Cardiac muscle cell (in vitro differentiated cells and primary cell): Measurements from ENCODE around the gene RNF123. TPM values are rescaled to one million over a fixed set of nuclear protein-coding genes. Genes with fewer than 3 reads are reported as not detected.

Experiments used
- DNase-seq, 2 donors: peaks; one replicate each; pipeline versions ENCODE4 v3.0.0 to v3.0.0-alpha.2; 2010 to 2017; ENCODE audit warnings: low read depth in 1 of 2, low spot score in 1 of 2
- H3K27ac ChIP-seq: fragments of 200-600 bp; sonication (generic); 2 replicates; pipeline ENCODE4 v1.5.1; 2016
- H3K27me3 ChIP-seq: fragments of 200-600 bp; sonication (generic); 2 replicates; pipeline ENCODE4 v1.6.0; 2016; ENCODE audit warnings: control low read depth
- H3K36me3 ChIP-seq: fragments of 200-600 bp; sonication (generic); 2 replicates; pipeline ENCODE4 v1.5.1; 2016; ENCODE audit warnings: control low read depth
- H3K4me1 ChIP-seq: fragments of 200-600 bp; sonication (generic); 2 replicates; pipeline ENCODE4 v1.8.1; 2017; ENCODE audit warnings: low read depth, mild to moderate bottlenecking, mixed run types
- H3K4me3 ChIP-seq: fragments of 200-600 bp; sonication (generic); 2 replicates; pipeline ENCODE4 v1.5.1; 2016; ENCODE audit warnings: mild to moderate bottlenecking
- H3K9me3 ChIP-seq: fragments of 200-600 bp; sonication (generic); 2 replicates; pipeline ENCODE4 v1.5.1; 2017; ENCODE audit warnings: low read depth, mild to moderate bottlenecking, control low read depth
- polyA plus RNA-seq: library from polyadenylated mRNA; unstranded; fragments of >200 nt; fragmentation: Nextera tagmentation; extraction: Ambion mirVana; gene quantifications from 2 replicates; pipeline ENCODE4 v1.2.1, GENCODE V29; 2016
- total RNA-seq: library from RNA; depleted of rRNA; stranded (reverse); fragments of >200 nt; gene quantifications from 2 replicates; pipeline ENCODE4 v1.2.3, GENCODE V29; 2016
- TF ChIP-seq, protein P1 (sequence below): IDR thresholded peaks from 2 replicates; pipeline ENCODE4 v1.5.1; 2012; ENCODE audit warnings: low read depth, mild to moderate bottlenecking, low read length

Gene RNF123
- total and polyA plus RNA-seq, 2 experiments from 2014 or later: 41.7 to 42.3 TPM

DNA sequence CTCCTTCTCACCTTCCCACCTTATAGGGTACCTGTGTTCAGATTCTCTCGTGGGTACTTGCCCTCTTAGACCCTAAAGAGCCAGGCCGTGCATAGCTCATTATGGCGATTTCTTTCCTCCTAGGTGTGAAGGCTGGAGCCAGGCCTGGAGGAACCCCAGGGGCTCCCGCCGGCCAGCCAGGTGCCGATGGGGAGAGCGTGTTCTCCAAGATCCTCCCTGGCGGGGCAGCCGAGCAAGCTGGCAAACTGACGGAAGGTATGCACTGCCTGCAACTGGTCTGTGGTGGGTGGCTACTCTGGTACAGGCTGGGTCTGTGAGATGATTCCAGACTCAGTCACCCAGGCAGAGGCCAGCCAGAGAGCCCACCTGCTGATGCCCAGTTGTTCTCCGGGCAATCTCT lies 25.1 kb upstream of the RNF123 start:
- no peaks in the 10 kb centered on the region for H3K36me3 ChIP-seq
- DNase-seq: no peak
- no peaks in the 10 kb centered on the region for H3K27me3 ChIP-seq
- TF ChIP-seq, protein P1, sequence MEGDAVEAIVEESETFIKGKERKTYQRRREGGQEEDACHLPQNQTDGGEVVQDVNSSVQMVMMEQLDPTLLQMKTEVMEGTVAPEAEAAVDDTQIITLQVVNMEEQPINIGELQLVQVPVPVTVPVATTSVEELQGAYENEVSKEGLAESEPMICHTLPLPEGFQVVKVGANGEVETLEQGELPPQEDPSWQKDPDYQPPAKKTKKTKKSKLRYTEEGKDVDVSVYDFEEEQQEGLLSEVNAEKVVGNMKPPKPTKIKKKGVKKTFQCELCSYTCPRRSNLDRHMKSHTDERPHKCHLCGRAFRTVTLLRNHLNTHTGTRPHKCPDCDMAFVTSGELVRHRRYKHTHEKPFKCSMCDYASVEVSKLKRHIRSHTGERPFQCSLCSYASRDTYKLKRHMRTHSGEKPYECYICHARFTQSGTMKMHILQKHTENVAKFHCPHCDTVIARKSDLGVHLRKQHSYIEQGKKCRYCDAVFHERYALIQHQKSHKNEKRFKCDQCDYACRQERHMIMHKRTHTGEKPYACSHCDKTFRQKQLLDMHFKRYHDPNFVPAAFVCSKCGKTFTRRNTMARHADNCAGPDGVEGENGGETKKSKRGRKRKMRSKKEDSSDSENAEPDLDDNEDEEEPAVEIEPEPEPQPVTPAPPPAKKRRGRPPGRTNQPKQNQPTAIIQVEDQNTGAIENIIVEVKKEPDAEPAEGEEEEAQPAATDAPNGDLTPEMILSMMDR: no peak
- H3K4me3 ChIP-seq: no peak overlapping the region
- no peaks in the 10 kb centered on the region for H3K4me1 ChIP-seq
- no peak overlapping the region for H3K27ac ChIP-seq
- H3K9me3 ChIP-seq: no peaks in the 10 kb centered on the region

DNA sequence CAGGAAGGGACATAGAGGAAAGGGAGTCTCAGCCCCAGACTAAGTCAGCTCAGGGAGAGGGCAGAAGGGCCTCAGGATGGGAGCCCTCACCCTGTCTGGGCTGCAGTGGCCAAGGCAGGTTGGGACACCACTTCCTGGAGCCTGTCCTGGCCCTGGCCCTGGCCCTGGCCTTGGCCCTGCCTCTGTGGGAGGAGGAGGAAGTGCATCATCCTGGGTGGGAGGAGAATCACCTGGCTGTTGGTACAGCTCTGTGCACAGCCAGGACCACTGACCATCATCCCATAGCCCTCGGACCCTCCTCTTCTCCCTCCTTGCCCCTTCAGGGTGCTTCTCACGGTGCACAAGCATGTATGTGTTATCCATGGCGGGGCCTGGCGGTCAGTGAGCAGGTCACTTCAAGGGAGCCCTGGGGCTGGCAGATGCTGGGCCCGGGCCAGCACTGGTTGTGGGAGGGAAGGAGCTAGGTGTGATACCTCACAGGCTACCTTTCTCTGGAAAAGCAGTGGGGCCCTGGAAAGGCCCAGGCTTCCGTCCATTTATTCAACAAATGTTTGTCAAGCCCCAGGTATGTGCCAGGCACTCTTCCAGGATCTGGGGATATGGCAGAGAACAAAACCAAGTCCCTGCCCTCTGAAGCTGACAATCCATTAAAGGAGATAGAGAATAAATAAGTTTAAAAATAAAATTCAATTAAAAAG lies 23.4 kb upstream of the RNF123 start:
- no peaks in the 10 kb centered on the region for H3K9me3 ChIP-seq
- no peaks in the 10 kb centered on the region for H3K4me1 ChIP-seq
- TF ChIP-seq, protein P1: no peak
- no peaks in the 10 kb centered on the region for H3K27me3 ChIP-seq
- no peaks in the 10 kb centered on the region for H3K36me3 ChIP-seq
- DNase-seq: no peak
- H3K4me3 ChIP-seq: no peak overlapping the region
- no peak overlapping the region for H3K27ac ChIP-seq

DNA sequence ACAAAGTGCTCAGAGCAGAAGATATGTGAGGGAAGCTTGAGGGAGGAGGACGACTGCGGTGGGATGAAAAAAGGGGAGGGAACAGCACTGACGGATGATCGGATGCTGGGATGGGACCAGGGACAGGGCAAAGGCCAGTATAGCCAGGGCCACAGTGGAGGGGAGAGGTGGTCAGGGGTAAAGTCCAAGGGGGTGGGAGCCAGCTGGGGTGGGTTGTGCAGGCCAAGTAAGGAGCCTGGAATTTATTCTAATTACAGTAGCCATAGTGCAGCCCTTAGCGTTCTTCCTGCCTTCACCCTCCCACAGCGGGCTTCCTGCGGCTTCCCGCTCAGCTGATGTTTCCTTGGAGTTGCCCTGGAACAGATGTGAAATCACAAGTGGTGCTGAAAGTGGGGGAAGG lies 22.8 kb upstream of the RNF123 start:
- TF ChIP-seq, protein P1: no peak
- peak in 1 of 2 donors; percentile 53 for DNase-seq
- peaks cover 6% of the 10 kb centered on the region for H3K4me1 ChIP-seq
- H3K4me3 ChIP-seq: no peak overlapping the region
- no peaks in the 10 kb centered on the region for H3K36me3 ChIP-seq
- no peaks in the 10 kb centered on the region for H3K27me3 ChIP-seq
- no peaks in the 10 kb centered on the region for H3K9me3 ChIP-seq
- H3K27ac ChIP-seq: no peak overlapping the region

DNA sequence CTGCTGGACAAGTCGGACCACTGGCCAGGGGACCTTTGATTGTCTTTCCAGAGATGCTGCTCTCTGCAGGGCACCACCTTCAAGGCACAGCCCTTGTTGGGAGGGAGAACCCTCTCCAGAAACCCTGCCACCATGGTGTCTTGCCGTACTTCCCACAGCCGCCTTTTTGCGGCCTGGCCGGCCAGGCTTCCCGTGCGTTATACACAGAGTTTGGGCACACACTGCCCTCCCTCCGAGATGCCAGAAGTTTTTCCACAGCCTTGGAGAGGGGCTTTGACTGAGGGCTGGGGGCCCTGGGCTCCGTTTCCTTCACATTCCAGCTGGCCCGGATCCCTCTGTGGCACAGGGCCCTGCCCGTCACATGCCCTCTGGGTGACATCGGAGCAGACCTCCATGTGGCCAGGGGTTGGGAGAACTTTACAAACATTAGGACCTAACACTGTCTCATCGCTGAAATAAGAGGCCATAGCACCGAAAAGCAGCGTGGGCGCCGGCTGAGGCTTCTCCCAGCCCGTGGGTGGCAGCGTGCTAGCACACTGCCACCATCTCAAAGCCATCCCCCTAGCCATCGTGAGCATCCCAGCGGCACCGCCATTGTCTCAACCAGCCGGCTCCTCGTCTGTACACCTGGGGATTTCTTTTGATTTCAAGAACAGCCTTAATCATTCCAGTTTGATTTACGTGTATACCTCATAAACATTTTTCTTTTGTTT lies 21.5 kb upstream of the RNF123 start:
- Histone ChIP-seq H3K27ac (no peak overlapping the region), H3K4me1 (peaks cover 6% of the 10 kb centered on the region), H3K36me3 (no peaks in the 10 kb centered on the region), H3K4me3 (no peak overlapping the region), H3K9me3 (no peaks in the 10 kb centered on the region), H3K27me3 (no peaks in the 10 kb centered on the region)
- TF ChIP-seq, protein P1: no peak
- no peak for DNase-seq

DNA sequence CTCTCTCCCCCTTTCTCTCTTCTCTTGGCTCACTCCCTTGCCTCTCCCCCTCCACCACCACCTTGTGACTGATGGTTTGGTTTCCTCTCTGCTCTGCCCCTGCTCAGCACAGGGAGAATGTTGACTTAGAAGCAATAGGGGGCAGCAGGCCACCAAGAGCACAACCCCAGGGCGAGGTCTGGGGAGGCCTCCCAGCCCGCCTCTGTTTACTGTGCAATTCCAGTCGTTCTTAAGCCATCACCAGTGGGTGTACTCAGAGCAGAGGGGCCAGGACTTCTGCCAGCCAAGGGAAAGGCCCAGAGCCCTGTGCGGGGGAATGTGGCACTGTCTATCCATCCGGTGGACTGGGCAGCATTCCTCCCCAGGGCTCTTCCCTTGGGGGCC lies 21.0 kb upstream of the RNF123 start:
- Histone ChIP-seq H3K36me3 (no peaks in the 10 kb centered on the region), H3K9me3 (no peaks in the 10 kb centered on the region), H3K4me3 (no peak overlapping the region), H3K27ac (no peak overlapping the region), H3K4me1 (peaks cover 6% of the 10 kb centered on the region), H3K27me3 (no peaks in the 10 kb centered on the region)
- TF ChIP-seq, protein P1: no peak
- no peak for DNase-seq
